GM12878 (cell line): ENCODE measurements around the gene P2RX7. TPM values are rescaled to one million over a fixed set of nuclear protein-coding genes. Genes with fewer than 3 reads are reported as not detected.

ENCODE experiments used
- ATAC-seq: fragments of 200-7000 bp; cut with Tn5 transposase; 3 replicates; pipeline ENCODE4 v1.9.1; 2020; ENCODE audit warnings: mild to moderate bottlenecking, moderate library complexity
- BruUV-seq: library from RNA; stranded (reverse); fragments of 400-500 nt; replicated peaks from 2 replicates; lab custom pipeline; 2021; lab: Mats Ljungman, UMichigan
- CTCF ChIA-PET: fragments of 300-600 bp; sonication (Branson Sonifier 250); formaldehyde crosslinking; extraction: SDS; loops from one replicate; lab custom pipeline; 2021; ENCODE audit warnings: inconsistent platforms; lab: Yijun Ruan, JAX
- POLR2A ChIA-PET: fragments of 350-600 bp; formaldehyde crosslinking; extraction: SDS; loops from one replicate; lab custom pipeline; 2021; ENCODE audit warnings: inconsistent platforms; lab: Charles Lee
- RAD21 ChIA-PET: fragments of 300-600 bp; sonication (Branson Sonifier 250); formaldehyde crosslinking; loops from one replicate; lab custom pipeline; 2023; ENCODE audit warnings: antibody characterized with exemption; ENCODE audit not compliant: unreplicated experiment; lab: Charles Lee
- SMC1A ChIA-PET: fragments of 300-600 bp; sonication (Branson Sonifier 250); formaldehyde crosslinking; loops from one replicate; lab custom pipeline; 2023; ENCODE audit not compliant: unreplicated experiment, uncharacterized antibody; lab: Charles Lee
- DNase-seq: peaks from one replicate; pipeline ENCODE4 v3.0.0-alpha.2; 2011; ENCODE audit warnings: low read depth, low spot score
- FAIRE-seq: peaks from 3 replicates; lab custom pipeline; 2011; peaks lifted over from hg19 to GRCh38; lab: Jason Lieb, UNC
- H2AFZ ChIP-seq: 2 replicates; pipeline ENCODE4 v1.6.0; 2011; ENCODE audit warnings: low read depth, low read length, control low read depth; ENCODE audit not compliant: control insufficient read depth
- H3K27ac ChIP-seq: 2 replicates; pipeline ENCODE4 v1.5.1; 2011; ENCODE audit warnings: control low read depth; ENCODE audit not compliant: control insufficient read depth, insufficient read depth
- H3K27me3 ChIP-seq, 2 experiments: replicated peaks in 1 of 2; 2 replicates each; pipeline versions ENCODE4 v1.6.0 to v1.6.1; 2011; ENCODE audit warnings: low read length in 1 of 2; ENCODE audit not compliant: control insufficient read depth in 2 of 2, insufficient read depth in 2 of 2
- H3K36me3 ChIP-seq, 2 experiments: 2 replicates each; pipeline ENCODE4 v1.5.1; 2011; ENCODE audit warnings: low read length in 1 of 2; ENCODE audit not compliant: control insufficient read depth in 2 of 2, insufficient read depth in 2 of 2
- H3K4me1 ChIP-seq: 2 replicates; pipeline ENCODE4 v1.6.1; 2011; ENCODE audit warnings: mild to moderate bottlenecking, low read length, moderate library complexity, mixed read lengths; ENCODE audit not compliant: control insufficient read depth, insufficient read depth
- H3K4me2 ChIP-seq: 2 replicates; pipeline ENCODE4 v1.6.0; 2011; ENCODE audit warnings: control low read depth; ENCODE audit not compliant: control insufficient read depth, insufficient read depth
- H3K4me3 ChIP-seq: fragments of 200-600 bp; sonication (generic); 2 replicates; pipeline ENCODE4 v1.5.1; 2016
- H3K79me2 ChIP-seq: 2 replicates; pipeline ENCODE4 v1.6.0; 2011; ENCODE audit warnings: low read length; ENCODE audit not compliant: control insufficient read depth, insufficient read depth
- H3K9ac ChIP-seq: 2 replicates; pipeline ENCODE4 v1.8.0; 2011; ENCODE audit warnings: low read length, control low read depth, mixed read lengths; ENCODE audit not compliant: control insufficient read depth, insufficient read depth
- H3K9me3 ChIP-seq: replicated peaks from 3 replicates; pipeline ENCODE4 v1.5.1; 2011; ENCODE audit warnings: mild to moderate bottlenecking, low read length; ENCODE audit not compliant: control insufficient read depth, insufficient read depth
- H4K20me1 ChIP-seq: 2 replicates; pipeline ENCODE4 v1.6.0; 2011; ENCODE audit not compliant: control insufficient read depth, insufficient read depth
- BHLHE40 ChIP-seq, 2 experiments: fragments of 450-650 bp in 1 of 2; IDR thresholded peaks; 2 replicates each; pipeline ENCODE4 v1.6.1; 2011 to 2017; ENCODE audit warnings: low read depth in 2 of 2, borderline replicate concordance in 1 of 2, improper control_type of control experiment in 1 of 2, low read length in 1 of 2, mild to moderate bottlenecking in 1 of 2
- CHD4 ChIP-seq: fragments of 200-600 bp; sonication (generic); IDR thresholded peaks from 2 replicates; pipeline ENCODE4 v1.6.1; 2016; ENCODE audit warnings: mild to moderate bottlenecking
- CREM ChIP-seq: IDR thresholded peaks from 2 replicates; pipeline ENCODE4 v1.6.1; 2014; ENCODE audit warnings: antibody characterized with exemption, low read depth
- PBX3 ChIP-seq: IDR thresholded peaks from 2 replicates; pipeline ENCODE4 v1.6.1; 2011; ENCODE audit warnings: mild to moderate bottlenecking, low read depth, low read length, moderate library complexity; ENCODE audit not compliant: insufficient replicate concordance
- STAT1 ChIP-seq: fragments of 450-650 bp; conservative IDR thresholded peaks from 2 replicates; pipeline ENCODE4 v1.6.1; 2014; ENCODE audit warnings: antibody characterized with exemption, mild to moderate bottlenecking
- WGBS: methylation state at CpG from one replicate; pipeline ENCODE4 v1.1.6; 2016; ENCODE audit warnings: low lambda C conversion rate; ENCODE audit not compliant: insufficient replicate concordance, insufficient coverage; ENCODE audit errors: missing lambda C conversion rate; 5-methylcytosine and 5-hydroxymethylcytosine counted together
- in situ Hi-C: fragments of 300-500 bp; cut with MboI; formaldehyde crosslinking; loops from 9 replicates; pipeline ENCODE4 v1.14.3; 2018; ENCODE audit warnings: mixed read lengths
- intact Hi-C: fragments of 100-400 bp; cut with micrococcal nuclease; formaldehyde crosslinking; loops from one replicate; pipeline ENCODE4 v1.14.2; 2022; ENCODE audit not compliant: unreplicated experiment
- polyA plus RNA-seq, 11 experiments: library from polyadenylated mRNA; depleted of rRNA in 4 of 11; unstranded in 6 of 11; stranded (reverse) in 5 of 11; fragments of >200 nt; fragmentation: Nextera tagmentation in 4 of 11; fragmentation: Illumina TruSeq in 1 of 11; extraction: Ambion mirVana in 4 of 11; extraction: Trizol in 1 of 11; gene quantifications; 1 replicate in 1 of 11; 2 replicates in 10 of 11; pipeline versions ENCODE4 v1.2.1 to v1.2.3, GENCODE V29; 2011 to 2016; ENCODE audit warnings: inconsistent platforms in 2 of 11, missing spikeins in 2 of 11, low read depth in 1 of 11
- total RNA-seq, 4 experiments: library from RNA; depleted of rRNA in 3 of 4; stranded (reverse); fragments of >200 nt in 3 of 4; fragmentation: Illumina TruSeq in 1 of 4; extraction: Trizol in 1 of 4; gene quantifications; 2 replicates each; pipeline versions ENCODE4 v1.2.1 to v1.2.3, GENCODE V29; 2013 to 2021

P2RX7 gene
- total and polyA plus RNA-seq, 10 of the 15 experiments (the other 5 are each of a cell fraction or from before 2014, with no cell fraction given): 0.74 to 2.6 (median 1.5) TPM

GRCh38 chr12:121182222-121182893, 49.7 kb downstream of the P2RX7 start:
- no peak overlapping the region for H3K4me2 ChIP-seq
- no TSS peak for BruUV-seq
- peaks cover 5% of the 10 kb centered on the region for H3K4me1 ChIP-seq
- ChIA-PET CTCF (interaction anchor here (1.2 kb wide), 1 partner anchor 12 kb away, joined by 3 read pairs; no protein-coding TSS in a partner anchor), RAD21 (no interaction called here), SMC1A (interaction anchor here (0.8 kb wide), 1 partner anchor 157 kb away, joined by 5 read pairs; no protein-coding TSS in a partner anchor), POLR2A (interaction anchor here (0.6 kb wide), 1 partner anchor 962 kb away, joined by 6 read pairs; no protein-coding TSS in a partner anchor)
- no peak overlapping the region for H3K9ac ChIP-seq
- no peak overlapping the region for H3K4me3 ChIP-seq
- no peaks in the 10 kb centered on the region for H3K27me3 ChIP-seq
- DNase-seq: no peak
- no peaks in the 10 kb centered on the region for H3K79me2 ChIP-seq
- intact Hi-C loops (no loop called here), in situ Hi-C loops (no loop called here)
- ATAC-seq: peak; percentile 53
- no peak for TF ChIP-seq CHD4
- no peaks in the 10 kb centered on the region for H4K20me1 ChIP-seq
- WGBS: 25% methylated on average over 3 of the region's 3 CpGs
- no peak overlapping the region for H3K27ac ChIP-seq
- H2AFZ ChIP-seq: no peak overlapping the region
- H3K9me3 ChIP-seq: peaks cover 4% of the 10 kb centered on the region; the same call in 2 of the 3 replicates
- H3K36me3 ChIP-seq: no peaks in the 10 kb centered on the region
- FAIRE-seq: no peak

- ChIA-PET RAD21 (no interaction called here), POLR2A (no interaction called here)
Observed at GRCh38 chr12:121184425-121184824, 51.7 kb downstream of the P2RX7 start.

More at GRCh38 chr12:121184425-121184824, 51.7 kb downstream of the P2RX7 start:
- intact Hi-C loops (no loop called here), in situ Hi-C loops (no loop called here)
- no peak overlapping the region for H3K4me3 ChIP-seq
- ChIA-PET CTCF (interaction anchor here (1.8 kb wide), 1 partner anchor 14 kb away, joined by 5 read pairs; no protein-coding TSS in a partner anchor), SMC1A (interaction anchor here (1.1 to 1.3 kb wide), 2 partner anchors 14 to 123 kb away, joined by 3 read pairs; no protein-coding TSS in a partner anchor)
- H3K79me2 ChIP-seq: no peaks in the 10 kb centered on the region
- no peak overlapping the region for H3K9ac ChIP-seq
- H4K20me1 ChIP-seq: no peaks in the 10 kb centered on the region
- H3K9me3 ChIP-seq: peaks cover 4% of the 10 kb centered on the region; the same call in 2 of the 3 replicates
- H3K27ac ChIP-seq: no peak overlapping the region
- no peak for FAIRE-seq
- WGBS: 76% methylated on average over 15 of the region's 15 CpGs
- no peaks in the 10 kb centered on the region for H3K27me3 ChIP-seq
- TF ChIP-seq BHLHE40 (IDR thresholded peaks at IDR 0.05; ENCODE audit: borderline replicate concordance in 1 of 2, low read depth in 2 of 2, low read length in 1 of 2) (no peak), CREM (no peak), PBX3 (no peak), STAT1 (no peak)
- no peak overlapping the region for H3K4me2 ChIP-seq
- peaks cover 5% of the 10 kb centered on the region for H3K4me1 ChIP-seq
- DNase-seq: no peak
- no peak overlapping the region for H2AFZ ChIP-seq
- no peak for ATAC-seq
- BruUV-seq: no TSS peak
- H3K36me3 ChIP-seq: no peaks in the 10 kb centered on the region
